Measurements from ENCODE around the gene SLC25A13.

- TF ChIP-seq, protein P1, sequence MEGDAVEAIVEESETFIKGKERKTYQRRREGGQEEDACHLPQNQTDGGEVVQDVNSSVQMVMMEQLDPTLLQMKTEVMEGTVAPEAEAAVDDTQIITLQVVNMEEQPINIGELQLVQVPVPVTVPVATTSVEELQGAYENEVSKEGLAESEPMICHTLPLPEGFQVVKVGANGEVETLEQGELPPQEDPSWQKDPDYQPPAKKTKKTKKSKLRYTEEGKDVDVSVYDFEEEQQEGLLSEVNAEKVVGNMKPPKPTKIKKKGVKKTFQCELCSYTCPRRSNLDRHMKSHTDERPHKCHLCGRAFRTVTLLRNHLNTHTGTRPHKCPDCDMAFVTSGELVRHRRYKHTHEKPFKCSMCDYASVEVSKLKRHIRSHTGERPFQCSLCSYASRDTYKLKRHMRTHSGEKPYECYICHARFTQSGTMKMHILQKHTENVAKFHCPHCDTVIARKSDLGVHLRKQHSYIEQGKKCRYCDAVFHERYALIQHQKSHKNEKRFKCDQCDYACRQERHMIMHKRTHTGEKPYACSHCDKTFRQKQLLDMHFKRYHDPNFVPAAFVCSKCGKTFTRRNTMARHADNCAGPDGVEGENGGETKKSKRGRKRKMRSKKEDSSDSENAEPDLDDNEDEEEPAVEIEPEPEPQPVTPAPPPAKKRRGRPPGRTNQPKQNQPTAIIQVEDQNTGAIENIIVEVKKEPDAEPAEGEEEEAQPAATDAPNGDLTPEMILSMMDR (conservative IDR thresholded peaks at IDR 0.05): no peak
- TF ChIP-seq EZH2 (IDR thresholded peaks at IDR 0.05; ENCODE audit: low read depth): no peak
Observed at GRCh38 chr7:96088579-96088978, 233.3 kb downstream of the SLC25A13 start.

Data from PC-9 (cell line).